Cardiac fibroblast (primary cell): ENCODE measurements around the gene ABHD18.
"Not testable (repeated sequence)": the region's sequence is repeated elsewhere in the genome, so short reads cannot be mapped to it uniquely, and the experiment has no call there.

Experiments
- DNase-seq, 2 donors: peaks; one replicate each; pipeline versions ENCODE4 v3.0.0 to v3.0.0-alpha.2; 2010; ENCODE audit warnings: low read depth in 2 of 2
- H3K4me3 ChIP-seq, 2 donors: replicated peaks in 1 of 2; 1 replicate in 1 of 2; 2 replicates in 1 of 2; pipeline ENCODE4 v1.5.1; 2011; ENCODE audit warnings: low read depth in 2 of 2, low read length in 2 of 2, mild to moderate bottlenecking in 2 of 2, moderate library complexity in 1 of 2
- CTCF ChIP-seq: IDR thresholded peaks from one replicate; pipeline ENCODE4 v1.5.1; 2011; ENCODE audit warnings: low read depth, mild to moderate bottlenecking, low read length, inconsistent platforms

Gene ABHD18

GRCh38 chr4:128060121-128060698 is 95.0 kb downstream of the ABHD18 start:
- H3K4me3 ChIP-seq: peak overlapping the region; percentile 44 to 82
- DNase-seq: peak in 1 of 2 donors; percentile 12
- TF ChIP-seq CTCF: no peak

GRCh38 chr4:128060699-128061565 is 95.7 kb downstream of the ABHD18 start, which contains the start of gene LARP1B:
Gene LARP1B, plus strand, starts transcription at chr4:128061312. Its CDS starts 13,640 bp downstream, at chr4:128074952.
- TF ChIP-seq CTCF: no peak
- DNase-seq: peak; percentile 96 to 99
- H3K4me3 ChIP-seq: peak within 1 kb of the TSS; percentile 79 to 82

DNA sequence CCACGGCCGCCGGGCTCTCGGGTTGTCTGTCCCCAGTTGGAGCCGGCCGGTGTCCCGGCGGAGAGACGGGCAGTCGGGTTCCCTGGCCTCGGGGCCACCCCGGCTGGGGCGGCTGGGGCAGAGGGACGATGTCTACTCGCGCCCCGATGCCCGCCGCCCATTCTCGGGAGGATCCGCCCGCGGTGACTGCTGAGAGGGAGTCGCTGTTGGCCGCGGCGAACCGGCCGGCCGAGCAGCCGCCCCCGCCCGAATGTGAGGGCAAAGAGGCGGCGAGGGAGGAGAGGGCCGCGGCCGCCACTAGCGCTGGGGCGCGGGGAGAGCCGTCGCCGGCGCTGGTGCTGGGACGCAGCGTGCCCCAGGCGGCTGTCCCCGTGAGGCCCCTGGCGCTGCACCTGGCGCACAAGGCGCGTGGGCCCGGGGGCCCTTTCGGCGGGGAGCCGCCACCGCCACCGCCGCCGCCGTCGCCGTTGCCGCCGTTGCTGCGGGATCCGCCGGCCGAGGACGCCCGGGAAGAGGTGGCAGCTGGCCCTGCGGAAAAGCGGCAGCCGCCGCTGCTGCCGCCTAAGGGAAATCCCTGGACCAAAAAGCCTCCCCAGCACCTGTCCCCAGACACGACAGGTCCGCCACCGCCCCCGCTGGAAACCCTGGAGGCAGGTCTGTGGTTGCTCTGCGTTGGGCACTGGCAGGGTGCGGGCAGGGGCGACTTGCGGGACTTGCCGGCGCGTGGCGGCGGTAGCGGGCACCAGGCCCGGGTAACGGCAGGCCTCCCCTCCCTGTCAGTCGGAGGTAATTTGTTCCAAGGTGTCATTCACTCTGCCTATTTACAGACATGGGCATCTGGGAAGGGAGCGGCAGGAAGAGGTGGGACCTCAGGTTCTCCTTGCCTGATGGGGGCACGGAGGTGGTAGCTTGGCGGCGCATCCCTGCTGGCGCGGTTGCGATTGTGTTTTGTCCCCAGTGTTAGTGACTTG is 96.6 kb downstream of the ABHD18 start:
- no peak for TF ChIP-seq CTCF

DNA sequence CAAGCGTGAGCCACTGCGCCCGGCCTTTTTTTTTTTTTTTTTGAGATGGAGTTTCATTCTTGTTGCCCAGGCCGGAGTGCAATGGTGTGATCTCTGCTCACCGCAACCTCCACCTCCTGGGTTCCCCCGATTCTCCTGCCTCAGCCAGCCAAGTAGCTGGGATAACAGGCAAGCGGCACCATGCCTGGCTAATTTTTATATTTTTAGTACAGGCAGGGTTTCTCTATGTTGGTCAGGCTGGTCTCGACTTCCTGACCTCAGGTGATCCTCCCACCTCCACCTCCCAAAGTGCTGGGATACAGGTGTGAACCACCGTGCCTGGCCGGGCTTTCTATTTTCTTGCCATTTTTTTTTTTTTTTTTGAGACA is 101.2 kb downstream of the ABHD18 start:
- not testable (repeated sequence) for H3K4me3 ChIP-seq, DNase-seq

More for the DNA sequence above, 96.6 kb downstream of the ABHD18 start:
- DNase-seq: peak; percentile 36 to 42
- H3K4me3 ChIP-seq: peak overlapping the region; percentile 79 to 82

DNA sequence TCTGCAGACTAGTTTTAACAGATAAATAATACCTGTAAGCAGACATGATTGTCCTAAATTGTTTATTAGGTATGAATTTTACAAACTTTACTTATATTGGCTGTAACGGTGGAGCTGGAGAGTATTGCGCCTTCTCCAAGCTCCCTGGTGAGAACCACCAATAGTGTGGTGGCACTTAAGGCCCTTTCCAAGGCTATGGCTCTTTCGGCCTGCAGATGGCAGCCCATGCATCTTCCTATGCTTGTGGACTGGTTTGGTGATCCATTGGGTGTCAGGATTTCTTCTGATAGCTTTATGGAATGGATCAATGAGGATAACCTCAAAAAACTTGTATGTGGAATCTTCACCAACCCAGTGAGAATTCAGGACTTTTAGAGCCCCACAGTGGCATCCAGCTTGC is 103.7 kb downstream of the ABHD18 start:
- H3K4me3 ChIP-seq: no peak overlapping the region
- TF ChIP-seq CTCF: peak; percentile 46
- DNase-seq: peak; percentile 40 to 53

DNA sequence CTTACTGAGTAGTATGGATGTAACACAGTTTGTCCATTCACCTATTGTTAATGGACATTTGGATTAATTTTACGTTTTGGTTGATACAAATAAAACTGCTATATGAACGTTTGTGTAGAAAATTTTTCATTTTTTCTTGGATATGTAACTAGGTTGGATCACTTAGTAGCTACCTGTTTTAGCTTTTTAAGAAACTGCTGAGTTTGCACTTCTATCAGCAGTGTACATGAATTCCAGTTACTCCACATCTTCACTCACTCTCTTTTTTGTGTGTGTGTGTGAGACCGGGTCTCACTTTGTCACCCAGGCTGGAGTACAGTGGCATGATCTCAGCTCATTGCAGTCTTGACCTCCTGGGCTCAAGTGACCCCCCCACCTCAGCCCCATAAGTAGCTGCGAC is 111.3 kb downstream of the ABHD18 start:
- no peak for TF ChIP-seq CTCF
- DNase-seq: no peak
- H3K4me3 ChIP-seq: no peak overlapping the region
